HG02884 (cell line): ENCODE data around the gene WSCD1.

Experiments
- ATAC-seq: cut with Tn5 transposase; IDR thresholded peaks from one replicate; pipeline ENCODE4 v1.9.1; 2021; ENCODE audit warnings: mild to moderate bottlenecking, moderate library complexity; ENCODE audit not compliant: unreplicated experiment

WSCD1 gene

DNA sequence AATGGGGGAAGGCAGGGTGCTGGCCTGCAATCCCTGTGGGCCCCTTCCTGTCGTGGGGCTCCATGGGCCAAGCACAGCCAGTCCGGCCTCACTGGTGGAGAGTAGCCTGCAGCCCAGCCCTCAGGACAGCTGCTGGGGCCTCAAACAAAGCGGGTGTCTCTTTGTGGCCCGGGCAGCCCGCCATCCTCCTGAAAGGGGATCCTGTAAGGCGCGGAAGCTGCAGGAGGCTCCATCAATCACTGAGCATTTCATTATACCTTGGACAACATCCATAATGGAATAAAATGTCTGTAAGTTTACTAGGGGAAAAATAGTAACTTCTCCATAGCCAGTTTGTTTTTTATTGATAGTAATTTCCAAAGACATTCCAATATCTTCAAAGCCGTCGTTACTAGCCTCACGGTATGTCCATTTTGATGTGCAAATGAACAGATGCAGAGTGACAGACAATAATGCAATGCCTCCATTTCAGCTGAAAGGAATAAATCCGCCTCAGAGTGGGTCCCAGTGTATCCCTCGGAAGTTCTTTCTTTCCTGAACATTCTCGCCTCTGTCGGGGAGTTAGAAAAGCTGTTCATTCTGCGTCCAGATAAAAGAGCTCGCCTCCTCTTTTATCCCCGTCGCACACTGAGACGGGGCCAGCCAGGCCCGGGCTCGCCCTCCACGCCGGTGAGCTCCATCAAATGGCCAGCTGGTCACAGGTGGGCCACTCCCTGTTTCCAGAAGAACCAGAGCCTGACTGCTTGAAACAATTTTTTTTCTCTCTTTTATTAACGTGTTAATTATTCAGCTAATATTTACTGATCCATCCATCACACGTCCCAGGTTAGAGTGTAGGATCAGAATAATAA lies 14.4 kb downstream of the WSCD1 start:
- no peak for ATAC-seq

DNA sequence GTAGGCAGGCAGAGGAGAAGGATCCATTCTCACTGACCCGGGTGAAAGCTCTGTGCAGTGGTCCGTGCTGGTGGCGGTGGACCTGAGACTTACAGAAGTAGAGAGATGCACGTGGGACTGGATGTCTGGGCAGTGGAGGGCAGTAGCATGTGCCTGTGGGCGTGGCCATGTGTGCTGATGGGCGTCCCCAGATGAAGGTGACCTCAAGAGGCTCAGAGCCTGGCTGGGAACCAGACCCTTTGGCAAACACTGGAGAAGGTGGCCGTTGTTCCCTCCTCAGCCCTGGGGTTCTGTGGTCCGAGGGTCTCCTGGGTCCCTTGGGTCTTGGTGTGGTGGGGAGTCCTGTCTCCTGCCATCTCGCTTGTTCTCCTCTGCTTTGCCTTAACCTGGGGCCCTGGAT lies 15.6 kb downstream of the WSCD1 start:
- ATAC-seq, result no peak

DNA sequence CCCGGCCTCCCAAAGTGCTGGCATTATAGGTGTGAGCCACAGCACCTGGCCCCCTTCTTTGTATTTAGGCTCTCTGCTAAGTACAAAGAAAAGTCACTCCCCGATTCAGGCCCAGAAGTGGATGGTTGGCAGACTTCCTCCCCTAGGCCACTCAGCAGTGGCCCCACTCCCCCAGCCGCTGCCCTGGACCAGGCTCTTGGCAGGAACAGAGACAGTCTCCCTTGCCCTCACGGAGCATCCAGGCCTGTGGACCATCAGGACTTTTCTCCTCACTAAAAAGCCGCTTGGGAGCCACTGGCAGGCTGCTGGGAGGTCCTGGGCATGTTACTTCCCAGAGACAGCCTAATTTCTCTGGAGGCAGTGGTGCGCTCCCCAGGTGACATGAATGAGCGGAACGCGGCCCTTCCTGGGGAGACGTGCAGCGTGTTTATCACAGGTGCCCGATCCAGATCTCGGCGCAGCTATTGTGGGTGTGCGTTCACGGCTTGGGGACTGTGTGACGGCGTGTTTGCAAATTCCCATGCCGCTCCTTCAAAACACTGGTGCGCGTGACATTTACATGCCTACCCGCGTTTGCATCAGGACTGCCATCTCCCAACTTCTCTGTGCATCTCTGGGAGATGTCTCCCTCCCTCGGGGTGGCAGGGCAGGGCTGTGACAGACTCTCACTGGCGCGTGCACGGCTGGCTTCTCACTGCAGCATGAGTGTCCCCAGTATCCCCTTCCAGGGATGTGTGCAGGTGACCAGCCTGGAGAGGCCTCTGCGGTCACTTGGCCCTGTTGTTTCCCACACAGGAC lies 16.6 kb downstream of the WSCD1 start:
- ATAC-seq, result no peak

- no peak for ATAC-seq
Observed at GRCh38 chr17:6088141-6088540, 18.0 kb downstream of the WSCD1 start.

- ATAC-seq, result no peak
Observed at GRCh38 chr17:6090253-6090652, 20.1 kb downstream of the WSCD1 start.

GRCh38 chr17:6092182-6092902 lies 22.2 kb downstream of the WSCD1 start:
- ATAC-seq, result no peak

DNA sequence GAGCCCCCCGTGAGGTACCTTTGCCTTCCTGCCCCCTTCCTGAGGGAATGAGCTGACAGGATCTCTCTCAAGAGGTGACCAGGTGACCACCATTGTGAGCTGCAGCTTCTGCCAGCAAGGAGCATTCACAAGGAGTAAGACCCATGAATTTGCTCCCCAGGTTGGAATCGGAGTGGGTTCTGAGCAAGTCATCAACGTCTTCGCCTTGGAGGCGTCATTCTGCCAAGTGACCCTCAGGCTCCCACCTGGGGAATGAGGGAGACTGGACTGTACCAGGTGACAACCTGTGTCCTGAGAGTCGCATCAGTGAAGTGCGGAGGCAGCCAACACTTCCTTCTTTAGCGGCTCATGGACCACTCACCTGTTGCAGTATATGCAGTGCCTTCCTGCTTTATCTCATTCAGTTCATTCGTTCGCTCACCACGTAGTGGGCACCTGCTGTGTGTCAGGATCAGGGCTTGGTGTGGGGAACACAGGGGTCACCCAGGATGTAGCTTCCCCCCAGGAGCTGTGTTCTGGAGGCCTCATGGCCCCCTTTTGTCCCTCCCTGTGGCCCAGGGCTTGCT lies 22.8 kb downstream of the WSCD1 start:
- no peak for ATAC-seq

DNA sequence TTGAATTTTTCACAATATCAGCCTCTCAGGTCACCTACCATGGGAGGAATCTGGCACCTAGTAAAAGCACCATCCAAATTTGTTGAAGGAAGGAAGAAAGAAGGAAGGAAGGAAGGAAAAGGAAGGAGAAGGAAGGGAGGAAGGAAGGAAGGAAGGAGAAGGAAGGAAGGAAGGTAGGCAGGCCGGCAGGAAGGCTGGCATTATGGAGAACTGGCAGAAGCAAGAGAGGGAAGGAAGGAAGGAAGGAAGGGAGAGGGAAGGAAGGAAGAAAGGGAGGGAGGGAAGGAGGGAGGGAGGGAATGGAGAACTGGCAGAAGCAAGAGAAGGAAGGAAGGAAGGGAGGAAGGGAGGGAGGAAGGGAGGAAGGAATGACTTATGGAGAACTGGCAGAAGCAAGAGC lies 24.3 kb downstream of the WSCD1 start:
- ATAC-seq, result no peak

DNA sequence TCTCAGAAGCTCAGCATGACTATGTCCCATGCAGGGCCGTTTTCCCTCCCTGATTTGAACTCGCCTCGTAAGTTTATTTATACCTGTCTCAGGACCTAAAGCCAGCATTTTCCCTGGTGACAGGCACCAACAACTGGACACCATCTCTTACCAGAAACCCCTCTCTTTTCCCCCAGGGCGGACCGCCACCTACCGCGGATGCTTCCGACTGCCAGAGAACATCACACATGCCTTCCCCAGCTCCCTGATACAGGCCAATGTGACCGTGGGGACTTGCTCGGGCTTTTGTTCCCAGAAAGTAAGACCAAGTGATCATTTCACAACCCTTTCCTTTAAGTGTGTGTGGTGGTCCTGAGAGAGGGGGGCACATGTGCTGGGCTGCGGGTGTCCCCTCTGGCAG lies 24.7 kb downstream of the WSCD1 start:
- no peak for ATAC-seq

GRCh38 chr17:6095501-6095900 lies 25.3 kb downstream of the WSCD1 start:
- ATAC-seq, result no peak

GRCh38 chr17:6096201-6097004 lies 26.2 kb downstream of the WSCD1 start:
- ATAC-seq, result no peak

DNA sequence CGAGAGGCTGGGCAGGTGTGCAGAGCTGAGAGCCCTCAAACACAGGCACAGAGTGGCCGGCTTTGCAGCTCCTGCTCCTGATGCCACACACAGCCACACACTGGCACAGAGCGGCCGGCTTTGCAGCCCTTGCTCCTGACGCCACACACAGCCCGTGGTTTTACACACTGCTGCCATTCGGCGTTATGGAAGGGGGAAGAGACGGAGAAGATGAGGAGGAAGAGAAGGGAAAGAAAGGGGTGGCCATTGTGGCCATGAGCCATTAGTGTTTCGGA lies 26.8 kb downstream of the WSCD1 start:
- no peak for ATAC-seq

DNA sequence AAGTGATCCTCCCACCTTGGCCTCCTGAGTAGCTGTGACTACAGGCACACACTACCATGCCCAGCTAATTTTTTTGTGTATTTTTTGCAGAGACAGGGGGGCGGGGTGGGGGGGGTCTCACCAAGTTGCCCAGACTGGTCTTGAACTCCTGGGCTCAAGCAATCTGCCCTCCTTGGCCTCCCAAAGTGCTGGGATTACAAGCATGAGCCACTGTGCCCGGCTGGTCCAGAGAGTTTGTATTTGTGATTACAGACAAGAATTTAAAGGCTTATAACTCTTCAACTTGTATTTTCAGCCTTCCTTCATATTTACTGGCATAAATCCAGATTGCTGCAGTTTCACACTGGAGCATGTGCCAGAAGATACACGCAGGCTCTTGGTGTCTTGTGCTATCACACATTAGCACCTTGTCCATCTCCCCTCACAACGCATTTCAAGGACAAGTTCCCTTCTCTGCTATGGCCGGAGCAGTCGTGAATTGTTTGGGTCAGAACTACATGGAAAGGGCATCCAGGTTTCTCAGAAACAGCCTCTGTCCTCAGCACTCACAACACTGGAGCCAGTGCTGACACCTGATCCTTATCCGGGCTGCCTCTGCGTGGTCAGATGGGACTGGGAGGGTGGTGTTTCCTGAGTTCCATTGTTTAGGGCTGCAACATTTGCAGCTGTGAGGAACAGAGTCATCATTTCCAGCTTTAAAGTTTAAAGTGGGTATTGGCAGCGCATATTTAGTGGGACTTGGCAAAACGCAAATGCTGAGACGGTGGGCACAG lies 28.1 kb downstream of the WSCD1 start:
- ATAC-seq, result no peak

- no peak for ATAC-seq
Observed at GRCh38 chr17:6098823-6099180, 28.6 kb downstream of the WSCD1 start.

DNA sequence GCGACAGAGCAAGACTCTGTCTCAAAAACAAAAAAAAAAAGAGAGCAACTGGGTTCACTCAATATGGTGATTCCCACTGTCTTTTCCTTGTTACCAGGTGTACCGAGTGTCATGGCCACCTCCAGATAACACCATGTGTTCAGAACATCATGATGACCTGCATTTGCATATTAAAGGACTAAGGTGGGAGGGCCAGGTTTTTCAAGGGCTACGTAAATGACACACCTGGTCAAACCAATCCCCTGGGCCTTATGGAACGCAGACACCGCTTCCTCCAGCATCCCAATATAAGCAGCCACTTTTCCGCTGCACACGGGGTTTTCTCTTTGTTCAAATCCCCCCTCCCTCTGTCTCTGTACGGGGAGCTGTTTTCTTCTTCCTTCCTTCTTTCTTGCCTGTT lies 29.3 kb downstream of the WSCD1 start:
- ATAC-seq, result no peak

DNA sequence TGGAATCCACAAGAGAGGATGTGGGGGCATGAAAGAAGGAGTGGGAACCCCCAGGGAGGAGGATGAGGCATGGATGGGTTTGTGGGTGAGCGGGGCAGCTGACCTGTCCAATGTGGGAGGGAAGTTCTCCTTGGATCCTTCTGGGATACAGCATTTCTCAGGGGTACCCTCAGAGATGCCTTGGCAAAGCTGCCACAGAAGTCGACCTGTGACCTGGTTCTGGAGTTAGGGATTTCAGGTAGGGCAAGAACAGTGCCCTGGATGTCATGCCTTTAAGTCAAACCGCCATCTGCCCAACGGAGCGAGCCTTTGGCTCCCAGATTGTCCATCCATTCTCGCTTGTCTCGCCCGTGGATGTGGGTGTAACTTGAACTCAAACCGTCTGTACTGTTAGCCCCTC lies 30.0 kb downstream of the WSCD1 start:
- no peak for ATAC-seq

DNA sequence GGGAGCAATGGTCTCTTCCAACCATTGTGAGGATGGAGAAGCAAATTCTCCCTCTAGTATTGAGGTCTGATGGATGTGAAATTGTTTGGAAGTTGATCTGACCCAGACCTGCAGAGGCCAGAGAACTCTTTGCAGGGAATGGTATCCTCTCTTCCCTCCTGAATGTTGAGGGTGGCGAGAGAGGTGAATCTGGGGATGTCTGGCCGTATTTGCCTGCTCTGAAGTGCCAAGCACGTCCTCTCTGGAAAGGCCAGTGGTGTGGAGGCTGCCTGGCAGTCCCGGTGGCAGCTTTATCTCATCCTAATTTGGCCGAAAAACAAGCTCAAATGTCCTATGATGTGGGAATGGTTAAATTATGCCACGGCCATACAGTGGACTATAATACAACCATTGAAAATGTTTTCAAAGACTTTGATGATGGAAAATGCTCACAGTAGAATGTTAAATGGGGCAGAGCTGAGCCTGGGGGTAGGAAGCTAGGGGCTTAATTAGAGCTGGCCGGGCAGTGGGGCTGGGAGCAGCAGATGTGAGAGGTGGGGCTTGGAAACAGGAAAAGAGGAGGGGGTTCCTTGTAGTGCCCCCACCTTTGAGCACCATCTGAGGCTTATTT lies 30.8 kb downstream of the WSCD1 start:
- no peak for ATAC-seq

GRCh38 chr17:6101706-6102105 lies 31.5 kb downstream of the WSCD1 start:
- no peak for ATAC-seq

DNA sequence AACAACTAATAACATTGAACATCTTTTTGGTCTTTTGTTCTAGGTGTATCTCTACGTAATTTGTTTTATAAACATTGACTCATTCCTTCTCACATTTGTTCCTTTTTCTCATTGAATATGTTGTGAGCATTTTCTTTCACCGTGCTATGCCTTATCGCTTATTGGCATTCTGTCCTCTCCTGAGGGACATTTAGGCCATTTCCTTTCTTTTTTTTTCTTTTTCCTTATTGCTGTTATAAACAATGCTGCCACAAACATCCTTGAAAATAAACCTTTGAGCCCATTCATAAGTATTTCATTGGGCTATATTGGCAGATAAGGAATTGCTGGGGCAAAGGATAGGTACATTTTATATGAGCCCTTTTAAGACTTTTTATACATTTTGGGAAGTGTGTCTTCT lies 32.4 kb downstream of the WSCD1 start:
- no peak for ATAC-seq
